ENCODE data around the gene KCNJ1. TPM values are rescaled to one million over a fixed set of nuclear protein-coding genes. Genes with fewer than 3 reads are reported as not detected.
A peak's percentile ranks its signal among the peaks of the same experiment; 100 is the strongest.

The KCNJ1 gene
- total and polyA plus RNA-seq, 2 donors: 0.09 TPM; not detected in 1

DNA sequence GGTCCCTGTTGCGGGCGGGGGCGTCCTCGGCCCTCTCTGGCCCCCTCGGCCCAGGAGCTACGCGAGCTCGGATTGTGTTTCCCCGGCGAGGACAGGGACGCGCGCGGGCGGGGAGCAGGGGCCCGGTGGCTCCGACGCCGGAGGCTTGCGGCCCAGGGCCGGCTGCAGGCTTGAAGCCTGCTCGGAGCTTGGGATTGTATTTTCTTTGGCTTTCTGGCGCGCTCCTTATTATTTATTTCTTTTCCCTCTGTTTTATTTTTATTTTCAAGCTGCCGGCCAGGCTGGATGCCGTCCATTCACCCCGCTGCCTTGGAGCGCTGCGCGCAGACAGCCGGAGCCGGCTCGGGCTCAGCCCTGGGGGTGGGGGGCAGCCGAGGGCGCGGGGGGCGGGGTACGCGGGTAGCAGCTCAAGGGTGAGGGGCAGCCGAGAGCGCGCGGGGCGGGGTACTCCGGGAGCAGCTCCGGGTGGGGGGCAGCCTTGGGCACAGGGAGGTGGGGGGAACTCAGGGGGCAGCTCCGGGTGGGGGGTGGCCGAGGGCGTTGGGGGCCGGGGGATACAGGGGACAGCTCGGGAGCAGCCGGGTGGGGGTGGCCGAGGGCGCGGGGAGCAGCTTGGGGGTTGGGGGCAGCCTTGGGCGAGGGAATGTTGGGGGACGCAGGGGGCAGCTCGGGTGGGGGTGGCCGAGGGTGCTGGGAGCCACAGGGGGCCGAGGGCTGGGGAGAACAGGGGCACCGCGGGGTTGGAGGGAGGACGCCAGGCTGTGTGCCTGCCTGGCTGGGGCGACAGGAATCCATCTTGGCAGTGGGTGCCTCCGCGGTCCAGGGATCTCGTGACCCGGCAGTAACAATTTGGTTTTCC, 42.7 kb downstream of the KCNJ1 start:
- no peak overlapping the region for H3K27ac ChIP-seq (ENCODE audit: low read depth)
- H3K4me3 ChIP-seq (ENCODE audit: low read depth, low read length): peak overlapping the region; percentile 14
- DNase-seq (ENCODE audit: extremely low spot score): no peak
- no peaks in the 10 kb centered on the region for H3K36me3 ChIP-seq (ENCODE audit: insufficient read depth)
- H3K4me1 ChIP-seq (ENCODE audit: insufficient read depth): no peaks in the 10 kb centered on the region
- 22% methylated on average over 68 of the region's 68 CpGs for WGBS

DNA sequence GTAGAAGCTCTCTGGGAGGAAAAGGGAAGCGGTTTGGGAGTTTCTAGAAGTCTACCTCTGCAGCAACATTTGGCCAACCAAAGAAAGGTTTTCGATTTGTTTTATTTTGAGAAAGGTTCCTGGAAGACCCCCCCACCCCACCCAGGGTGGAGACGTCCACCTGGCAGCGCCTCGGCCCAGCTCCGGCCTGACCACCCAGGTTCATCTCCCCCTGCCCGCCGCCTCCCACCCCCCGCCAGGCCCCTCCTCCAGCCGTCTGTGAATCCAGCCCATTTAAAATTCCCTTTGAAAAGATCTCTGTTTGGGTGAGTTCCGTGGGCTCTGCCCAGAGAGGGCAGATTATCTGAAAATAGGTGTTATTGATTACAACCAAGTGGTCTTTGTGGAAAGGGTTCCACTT, 43.3 kb downstream of the KCNJ1 start:
- Histone ChIP-seq H3K4me1 (ENCODE audit: insufficient read depth) (no peaks in the 10 kb centered on the region), H3K27ac (ENCODE audit: low read depth) (no peak overlapping the region), H3K4me3 (ENCODE audit: low read depth, low read length) (no peak overlapping the region), H3K36me3 (ENCODE audit: insufficient read depth) (no peaks in the 10 kb centered on the region)
- no peak for DNase-seq (ENCODE audit: extremely low spot score)
- 63% methylated on average over 11 of the region's 11 CpGs for WGBS

DNA sequence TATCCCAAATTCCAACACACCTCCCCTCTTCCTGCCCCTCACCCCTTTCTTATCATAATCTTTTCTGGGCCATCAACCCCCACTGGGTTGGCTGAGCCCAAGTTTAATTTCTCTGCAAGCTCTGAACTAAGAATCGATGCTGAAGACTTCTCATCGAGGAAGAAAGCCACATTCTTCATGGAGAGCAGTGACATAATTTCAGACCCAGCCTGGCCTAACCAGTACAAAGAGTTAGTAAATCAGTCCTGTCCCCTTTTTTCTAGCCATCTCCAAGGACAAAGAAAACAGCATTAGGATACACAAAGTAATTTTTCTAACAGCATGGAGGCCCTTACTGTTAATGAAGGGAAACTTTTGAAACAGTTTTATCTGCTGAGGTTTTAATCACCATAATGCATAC, 45.0 kb downstream of the KCNJ1 start:
- no peak for DNase-seq (ENCODE audit: extremely low spot score)
- 94% methylated on average over 2 of the region's 2 CpGs for WGBS
- Histone ChIP-seq H3K27ac (ENCODE audit: low read depth) (no peak overlapping the region), H3K4me1 (ENCODE audit: insufficient read depth) (no peaks in the 10 kb centered on the region), H3K4me3 (ENCODE audit: low read depth, low read length) (no peak overlapping the region), H3K36me3 (ENCODE audit: insufficient read depth) (no peaks in the 10 kb centered on the region)

DNA sequence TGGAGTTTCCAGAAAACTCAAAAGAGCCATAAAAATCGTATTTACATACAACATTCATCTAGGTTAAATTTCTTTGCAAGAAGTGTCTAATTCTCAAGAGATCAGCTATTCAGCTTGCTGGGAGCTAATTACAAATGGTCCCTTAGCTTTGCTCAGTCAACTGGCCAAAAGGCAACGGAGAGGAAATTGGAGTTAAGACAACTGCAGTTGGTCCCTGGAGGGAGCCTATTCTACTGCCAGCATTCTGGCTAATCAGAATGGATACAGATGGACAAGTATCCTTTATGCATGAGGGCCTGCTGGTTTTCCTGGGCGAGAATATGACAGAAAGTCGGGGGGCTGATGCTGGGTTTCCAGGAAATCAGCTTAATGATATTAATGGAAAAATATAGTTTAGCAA, 45.5 kb downstream of the KCNJ1 start:
- Histone ChIP-seq H3K27ac (ENCODE audit: low read depth) (no peak overlapping the region), H3K36me3 (ENCODE audit: insufficient read depth) (no peaks in the 10 kb centered on the region), H3K4me1 (ENCODE audit: insufficient read depth) (no peaks in the 10 kb centered on the region), H3K4me3 (ENCODE audit: low read depth, low read length) (no peak overlapping the region)
- 89% methylated on average over 4 of the region's 4 CpGs for WGBS
- no peak for DNase-seq (ENCODE audit: extremely low spot score)

DNA sequence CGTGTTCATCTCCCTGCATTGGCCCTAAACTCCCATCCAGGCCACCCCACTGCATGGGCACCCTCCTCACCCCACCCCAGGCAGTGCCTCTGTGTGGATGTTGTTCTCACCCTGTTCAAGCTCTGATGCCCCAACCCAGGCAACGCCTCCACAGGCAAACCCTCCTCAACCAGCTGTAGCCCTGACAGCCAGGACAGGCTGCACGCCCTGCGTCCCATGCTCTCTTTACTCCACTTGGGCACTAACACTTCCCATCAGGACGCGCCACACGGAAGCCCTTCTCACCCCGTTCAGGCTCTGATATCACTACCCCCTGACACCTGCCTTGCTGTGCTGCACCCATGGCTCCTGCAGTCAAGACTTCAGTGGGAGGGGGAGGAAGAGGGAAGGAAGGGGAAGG, 47.9 kb downstream of the KCNJ1 start:
- DNase-seq (ENCODE audit: extremely low spot score): no peak
- Histone ChIP-seq H3K36me3 (ENCODE audit: insufficient read depth) (no peaks in the 10 kb centered on the region), H3K4me1 (ENCODE audit: insufficient read depth) (no peaks in the 10 kb centered on the region), H3K27ac (ENCODE audit: low read depth) (no peak overlapping the region), H3K4me3 (ENCODE audit: low read depth, low read length) (no peak overlapping the region)
- 83% methylated on average over 8 of the region's 8 CpGs for WGBS

DNA sequence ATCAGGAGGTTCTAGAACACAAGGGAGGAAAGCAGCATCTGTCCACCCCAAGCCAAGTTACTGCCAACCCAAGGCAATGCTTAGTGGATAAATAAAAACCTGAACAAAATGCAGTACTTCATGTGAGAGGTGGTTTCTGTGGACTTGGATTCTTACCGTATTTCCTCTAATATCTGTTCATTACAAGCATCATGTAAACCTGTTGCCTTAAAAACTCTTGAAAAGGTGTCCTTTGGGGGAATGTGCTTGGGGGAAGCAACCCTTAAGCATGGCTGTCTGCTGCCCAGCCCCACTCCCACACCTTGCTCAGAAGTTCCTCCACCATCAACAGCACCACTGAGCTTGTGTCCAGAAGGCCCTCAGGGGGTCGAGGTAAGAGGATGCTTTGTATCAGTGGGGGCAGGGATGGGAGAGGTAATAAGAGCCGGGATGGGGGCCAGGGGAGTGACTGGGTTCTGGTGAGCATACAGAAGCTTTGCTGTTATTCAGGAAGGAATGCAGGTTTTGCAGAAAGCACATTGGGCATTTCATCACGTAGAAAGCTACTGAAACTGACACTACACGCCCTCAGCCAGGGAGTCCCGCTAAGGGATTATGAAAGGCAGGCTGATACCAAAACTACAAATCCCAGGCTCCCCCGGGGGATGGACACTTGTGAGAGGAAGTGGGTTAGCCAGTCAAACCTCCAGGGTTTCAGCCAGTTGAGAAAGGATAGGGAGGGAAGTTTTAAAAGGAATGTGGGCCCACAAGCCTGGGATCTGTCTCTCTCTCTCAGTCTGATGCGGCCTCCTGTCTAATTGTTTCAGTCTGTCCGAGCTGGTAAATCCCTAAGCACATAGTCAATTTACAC, 52.0 kb downstream of the KCNJ1 start:
- DNase-seq (ENCODE audit: extremely low spot score): peak; percentile 58
- 30% methylated on average over 9 of the region's 9 CpGs for WGBS
- Histone ChIP-seq H3K36me3 (ENCODE audit: insufficient read depth) (no peaks in the 10 kb centered on the region), H3K27ac (ENCODE audit: low read depth) (no peak overlapping the region), H3K4me3 (ENCODE audit: low read depth, low read length) (no peak overlapping the region), H3K4me1 (ENCODE audit: insufficient read depth) (no peaks in the 10 kb centered on the region)

DNA sequence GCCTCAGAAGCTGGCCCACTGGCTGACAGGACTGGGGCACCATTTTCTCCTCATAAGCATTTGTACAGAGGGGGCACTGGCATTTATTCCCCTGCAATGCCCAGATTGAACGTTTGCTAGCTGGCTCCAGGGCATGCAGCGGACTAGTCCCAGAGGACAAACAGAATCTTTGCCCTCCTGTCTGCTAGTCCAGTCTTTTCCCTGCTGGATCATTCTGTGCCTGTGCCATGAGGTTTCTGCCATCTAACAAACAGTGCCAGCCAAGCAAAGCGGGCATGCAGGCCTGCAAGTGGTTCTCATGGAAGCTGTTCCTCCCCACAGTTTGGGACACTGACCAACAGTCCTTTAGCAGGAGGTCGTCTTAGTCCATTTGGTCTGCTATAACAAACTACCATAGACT, 53.4 kb downstream of the KCNJ1 start:
- no peaks in the 10 kb centered on the region for H3K4me1 ChIP-seq (ENCODE audit: insufficient read depth)
- WGBS: 93% methylated on average over 4 of the region's 4 CpGs
- no peak for DNase-seq (ENCODE audit: extremely low spot score)
- H3K4me3 ChIP-seq (ENCODE audit: low read depth, low read length): no peak overlapping the region
- no peaks in the 10 kb centered on the region for H3K36me3 ChIP-seq (ENCODE audit: insufficient read depth)
- H3K27ac ChIP-seq (ENCODE audit: low read depth): no peak overlapping the region

DNA sequence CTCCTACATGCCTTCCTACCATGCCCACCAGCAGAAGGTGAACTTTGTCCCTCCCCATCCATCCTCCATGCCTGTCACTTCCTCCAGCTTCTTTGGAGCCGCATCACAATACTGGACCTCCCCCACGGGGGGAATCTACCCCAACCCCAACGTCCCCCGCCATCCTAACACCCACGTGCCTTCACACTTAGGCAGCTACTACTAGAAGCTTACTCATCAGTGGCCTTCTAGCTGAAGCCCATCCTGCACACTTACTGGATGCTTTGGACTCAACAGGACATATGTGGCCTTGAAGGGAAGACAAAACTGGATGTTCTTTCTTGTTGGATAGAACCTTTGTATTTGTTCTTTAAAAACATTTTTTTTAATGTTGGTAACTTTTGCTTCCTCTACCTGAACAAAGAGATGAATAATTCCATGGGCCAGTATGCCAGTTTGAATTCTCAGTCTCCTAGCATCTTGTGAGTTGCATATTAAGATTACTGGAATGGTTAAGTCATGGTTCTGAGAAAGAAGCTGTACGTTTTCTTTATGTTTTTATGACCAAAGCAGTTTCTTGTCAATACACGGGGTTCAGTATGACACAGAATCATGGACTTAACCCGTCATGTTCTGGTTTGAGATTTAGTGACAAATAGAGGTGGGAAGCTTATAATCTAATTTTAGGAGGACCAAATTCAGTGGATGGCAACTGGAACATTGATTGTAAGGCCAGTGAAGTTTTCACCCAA, 56.1 kb downstream of the KCNJ1 start:
- 74% methylated on average over 8 of the region's 8 CpGs for WGBS
- no peak overlapping the region for H3K27ac ChIP-seq (ENCODE audit: low read depth)
- no peak overlapping the region for H3K4me3 ChIP-seq (ENCODE audit: low read depth, low read length)
- no peaks in the 10 kb centered on the region for H3K4me1 ChIP-seq (ENCODE audit: insufficient read depth)
- DNase-seq (ENCODE audit: extremely low spot score): no peak
- no peaks in the 10 kb centered on the region for H3K36me3 ChIP-seq (ENCODE audit: insufficient read depth)

DNA sequence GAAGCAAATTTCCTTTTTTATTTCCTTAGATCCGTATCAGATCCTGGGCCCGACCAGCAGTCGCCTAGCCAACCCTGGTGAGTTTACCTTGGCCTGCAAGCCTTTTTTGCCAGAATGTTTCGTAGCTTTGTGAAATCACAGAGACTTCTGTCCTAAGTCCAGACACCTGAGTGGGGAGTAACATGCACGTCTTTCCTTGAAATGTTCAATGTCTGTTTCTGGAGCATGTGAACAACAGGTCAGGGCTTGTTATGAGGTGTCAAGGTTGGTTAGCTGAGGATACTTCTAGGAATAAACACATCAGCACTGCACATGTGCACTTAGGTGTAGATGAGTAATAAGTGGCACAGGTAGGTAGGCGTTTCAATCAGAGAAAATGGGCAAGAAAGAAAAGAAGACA, 58.0 kb downstream of the KCNJ1 start:
- DNase-seq (ENCODE audit: extremely low spot score): no peak
- Histone ChIP-seq H3K4me1 (ENCODE audit: insufficient read depth) (no peaks in the 10 kb centered on the region), H3K27ac (ENCODE audit: low read depth) (no peak overlapping the region), H3K4me3 (ENCODE audit: low read depth, low read length) (no peak overlapping the region), H3K36me3 (ENCODE audit: insufficient read depth) (no peaks in the 10 kb centered on the region)
- WGBS: 82% methylated on average over 6 of the region's 6 CpGs

DNA sequence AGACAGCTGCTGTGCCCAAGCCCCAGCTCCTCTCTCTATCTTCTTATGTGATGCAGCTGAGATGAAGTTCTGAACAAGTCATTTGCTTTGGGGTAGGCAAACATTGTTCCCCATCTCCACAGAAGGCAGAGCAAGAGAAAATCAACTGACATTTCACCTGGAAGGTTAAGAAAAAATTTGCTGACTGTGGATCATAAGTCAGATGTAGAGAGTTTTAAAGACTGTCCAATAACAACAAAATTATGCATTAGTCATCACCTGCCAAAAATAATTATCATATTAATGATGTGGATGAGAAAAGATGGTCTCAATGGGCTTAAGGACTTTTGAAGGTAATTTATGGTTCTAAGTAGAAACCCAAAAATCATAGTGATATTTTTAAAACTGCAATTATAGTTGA, 59.2 kb downstream of the KCNJ1 start:
- Histone ChIP-seq H3K4me1 (ENCODE audit: insufficient read depth) (no peaks in the 10 kb centered on the region), H3K36me3 (ENCODE audit: insufficient read depth) (no peaks in the 10 kb centered on the region), H3K4me3 (ENCODE audit: low read depth, low read length) (no peak overlapping the region), H3K27ac (ENCODE audit: low read depth) (no peak overlapping the region)
- DNase-seq (ENCODE audit: extremely low spot score): no peak

DNA sequence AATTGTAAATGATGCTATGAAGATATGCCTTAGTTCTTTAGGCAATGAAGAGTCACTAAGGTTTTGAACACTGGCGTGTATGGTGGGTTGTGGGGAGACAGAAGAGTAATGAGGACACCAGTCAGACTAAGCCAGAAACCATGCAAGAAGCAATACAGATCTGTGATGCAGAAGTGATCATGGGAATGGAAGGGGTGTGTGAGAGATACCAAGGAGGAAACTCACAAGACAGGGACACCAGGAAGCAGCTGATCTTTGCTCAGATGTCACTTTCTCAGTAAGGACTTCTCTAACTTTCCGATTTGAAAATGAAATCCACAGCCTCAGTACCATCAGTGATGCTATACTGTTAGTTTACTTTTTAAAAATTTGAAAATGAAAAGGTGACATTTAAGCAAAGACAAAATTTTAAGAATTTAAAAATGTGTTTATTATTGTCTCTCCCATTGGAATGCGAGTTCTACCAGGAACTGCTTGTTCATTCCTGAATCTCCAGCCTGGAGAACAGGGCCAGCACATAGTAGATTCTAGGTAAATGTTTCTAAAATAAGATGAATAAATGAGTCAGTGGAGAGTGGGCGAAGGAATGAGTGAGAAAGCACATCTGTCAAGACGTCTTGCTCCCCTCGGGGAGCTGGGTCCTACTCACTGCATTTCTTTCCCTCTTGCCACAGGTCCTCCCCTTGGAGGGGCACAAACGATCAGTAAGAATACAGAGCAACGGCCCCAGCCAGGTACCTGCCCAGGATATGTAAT, 60.4 kb downstream of the KCNJ1 start:
- WGBS: 86% methylated on average over 8 of the region's 8 CpGs
- H3K4me1 ChIP-seq (ENCODE audit: insufficient read depth): no peaks in the 10 kb centered on the region
- no peaks in the 10 kb centered on the region for H3K36me3 ChIP-seq (ENCODE audit: insufficient read depth)
- no peak for DNase-seq (ENCODE audit: extremely low spot score)
- no peak overlapping the region for H3K4me3 ChIP-seq (ENCODE audit: low read depth, low read length)
- H3K27ac ChIP-seq (ENCODE audit: low read depth): no peak overlapping the region

DNA sequence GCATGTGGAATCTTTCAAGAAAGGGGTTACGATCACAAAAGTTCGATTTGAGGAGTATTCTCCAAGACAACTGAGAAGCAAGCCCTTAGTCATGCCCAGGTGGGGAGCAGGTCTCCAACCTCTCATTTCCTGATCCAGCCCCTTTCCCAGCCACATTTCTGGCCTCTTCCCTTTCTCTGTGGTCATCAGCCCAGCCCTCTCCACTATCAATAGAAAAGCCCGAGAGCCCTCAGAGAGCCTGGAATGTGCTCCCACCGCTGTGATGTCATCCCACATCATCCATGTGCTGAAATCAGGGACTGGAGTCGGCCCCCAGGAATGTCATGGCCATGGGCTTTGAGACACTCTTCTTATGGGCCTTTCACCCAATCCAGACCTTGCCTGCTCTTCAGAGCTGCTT, 62.6 kb downstream of the KCNJ1 start:
- Histone ChIP-seq H3K4me1 (ENCODE audit: insufficient read depth) (no peaks in the 10 kb centered on the region), H3K36me3 (ENCODE audit: insufficient read depth) (no peaks in the 10 kb centered on the region), H3K27ac (ENCODE audit: low read depth) (no peak overlapping the region), H3K4me3 (ENCODE audit: low read depth, low read length) (no peak overlapping the region)
- DNase-seq (ENCODE audit: extremely low spot score): no peak
- WGBS: 86% methylated on average over 5 of the region's 5 CpGs
